Measurements from ENCODE around the gene F11.
"Not testable (repeated sequence)": the region's sequence is repeated elsewhere in the genome, so short reads cannot be mapped to it uniquely, and the experiment has no call there.

F11 gene

GRCh38 chr4:186260504-186261448, 5.2 kb upstream of the F11 start:
- ATAC-seq, result no peak
- TF ChIP-seq ZNF70 (CRISPR knock-in tag; IDR thresholded peaks at IDR 0.05), result no peak
- TF ChIP-seq CSDC2 (CRISPR knock-in tag; IDR thresholded peaks at IDR 0.05), result no peak
- TF ChIP-seq OSR1 (CRISPR knock-in tag; IDR thresholded peaks at IDR 0.05), result no peak
- no peak for TF ChIP-seq ZFP30 (CRISPR knock-in tag; IDR thresholded peaks at IDR 0.05)
- no peak for TF ChIP-seq ZNF565 (CRISPR knock-in tag; conservative IDR thresholded peaks at IDR 0.05; ENCODE audit: low read depth)
- no peak for TF ChIP-seq PPARA (CRISPR knock-in tag; IDR thresholded peaks at IDR 0.05; ENCODE audit: borderline replicate concordance)

GRCh38 chr4:186264660-186265059, 1.3 kb upstream of the F11 start:
- no peak for TF ChIP-seq ZNF8 (CRISPR knock-in tag; IDR thresholded peaks at IDR 0.05)
- TF ChIP-seq TCF4 (CRISPR knock-in tag; IDR thresholded peaks at IDR 0.05; ENCODE audit: borderline replicate concordance), result no peak
- TF ChIP-seq CSRNP3 (CRISPR knock-in tag; IDR thresholded peaks at IDR 0.05), result no peak
- TF ChIP-seq CREB5 (CRISPR knock-in tag; IDR thresholded peaks at IDR 0.05; ENCODE audit: low read depth), result no peak
- no peak for TF ChIP-seq RARB (CRISPR knock-in tag; IDR thresholded peaks at IDR 0.05)
- TF ChIP-seq CSDC2 (CRISPR knock-in tag; IDR thresholded peaks at IDR 0.05), result no peak
- no peak for TF ChIP-seq PATZ1 (CRISPR knock-in tag; IDR thresholded peaks at IDR 0.05; ENCODE audit: borderline replicate concordance)
- TF ChIP-seq TSHZ2 (CRISPR knock-in tag; IDR thresholded peaks at IDR 0.05), result no peak
- TF ChIP-seq PPARA (CRISPR knock-in tag; IDR thresholded peaks at IDR 0.05; ENCODE audit: borderline replicate concordance), result no peak
- no peak for TF ChIP-seq TOX (CRISPR knock-in tag; IDR thresholded peaks at IDR 0.05; ENCODE audit: borderline replicate concordance)
- no peak for TF ChIP-seq OSR1 (CRISPR knock-in tag; IDR thresholded peaks at IDR 0.05)
- no peak for TF ChIP-seq ZNF70 (CRISPR knock-in tag; IDR thresholded peaks at IDR 0.05)
- TF ChIP-seq BACH2 (CRISPR knock-in tag; IDR thresholded peaks at IDR 0.05; ENCODE audit: borderline replicate concordance), result no peak
- TF ChIP-seq GLIS3 (CRISPR knock-in tag; IDR thresholded peaks at IDR 0.05), result no peak
- no peak for TF ChIP-seq ZC3H10 (CRISPR knock-in tag; IDR thresholded peaks at IDR 0.05)
- TF ChIP-seq ARNTL (CRISPR knock-in tag; IDR thresholded peaks at IDR 0.05; ENCODE audit: borderline replicate concordance, low read depth), result no peak
- no peak for TF ChIP-seq ZFP3 (CRISPR knock-in tag; IDR thresholded peaks at IDR 0.05)
- ATAC-seq, result no peak

GRCh38 chr4:186265250-186265649, 739 bp upstream of the F11 start:
- ATAC-seq, result not testable (repeated sequence)

GRCh38 chr4:186266729-186267456, 904 bp downstream of the F11 start:
- no peak for ATAC-seq
- TF ChIP-seq ZFP3 (CRISPR knock-in tag; IDR thresholded peaks at IDR 0.05) (no peak), ESRRG (CRISPR knock-in tag; IDR thresholded peaks at IDR 0.05) (no peak), OSR1 (CRISPR knock-in tag; IDR thresholded peaks at IDR 0.05) (no peak), BACH2 (CRISPR knock-in tag; IDR thresholded peaks at IDR 0.05; ENCODE audit: borderline replicate concordance) (no peak)
